ENCODE measurements around the gene PDE3B. TPM values are rescaled to one million over a fixed set of nuclear protein-coding genes. Genes with fewer than 3 reads are reported as not detected.

The PDE3B gene
- total RNA-seq, 1 donor from 2014 or later: 5.1 TPM

DNA sequence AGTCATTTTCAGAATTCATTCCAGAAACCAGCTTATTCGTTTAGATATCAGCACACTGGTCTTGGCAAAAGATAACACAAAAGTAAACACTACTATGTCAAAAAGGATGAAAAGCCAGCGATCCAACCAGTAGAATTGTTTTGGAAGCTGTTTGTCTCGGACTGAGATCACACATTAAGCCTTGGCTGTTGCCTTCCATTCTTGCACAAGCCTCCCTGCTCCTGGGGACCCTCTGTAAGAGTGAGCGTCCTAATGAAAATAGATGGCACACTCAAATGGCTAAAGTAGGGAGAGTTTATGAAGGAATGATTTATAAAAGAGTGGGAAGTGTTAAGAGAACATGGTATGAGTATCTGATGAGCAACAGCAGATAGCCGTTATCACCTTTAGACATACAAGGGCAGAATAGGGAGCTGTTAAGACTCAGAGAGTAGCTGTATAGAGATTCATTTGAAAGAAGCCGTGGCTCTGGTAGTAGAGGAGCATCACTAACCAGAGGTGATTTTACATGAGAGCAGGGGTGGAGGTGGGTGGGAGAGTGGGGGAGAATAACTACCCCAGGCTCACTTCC, 25.2 kb downstream of the PDE3B start:
- Histone ChIP-seq H3K36me3 (no peaks in the 10 kb centered on the region), H3K9me3 (no peaks in the 10 kb centered on the region), H3K27ac (no peak overlapping the region), H3K4me3 (no peak overlapping the region), H3K4me1 (no peaks in the 10 kb centered on the region), H3K27me3 (no peaks in the 10 kb centered on the region)
- DNase-seq (ENCODE audit: low spot score in 2 of 2): no peak
- intact Hi-C loops (cut with DNase I): no loop called here
- TF ChIP-seq, protein P1, sequence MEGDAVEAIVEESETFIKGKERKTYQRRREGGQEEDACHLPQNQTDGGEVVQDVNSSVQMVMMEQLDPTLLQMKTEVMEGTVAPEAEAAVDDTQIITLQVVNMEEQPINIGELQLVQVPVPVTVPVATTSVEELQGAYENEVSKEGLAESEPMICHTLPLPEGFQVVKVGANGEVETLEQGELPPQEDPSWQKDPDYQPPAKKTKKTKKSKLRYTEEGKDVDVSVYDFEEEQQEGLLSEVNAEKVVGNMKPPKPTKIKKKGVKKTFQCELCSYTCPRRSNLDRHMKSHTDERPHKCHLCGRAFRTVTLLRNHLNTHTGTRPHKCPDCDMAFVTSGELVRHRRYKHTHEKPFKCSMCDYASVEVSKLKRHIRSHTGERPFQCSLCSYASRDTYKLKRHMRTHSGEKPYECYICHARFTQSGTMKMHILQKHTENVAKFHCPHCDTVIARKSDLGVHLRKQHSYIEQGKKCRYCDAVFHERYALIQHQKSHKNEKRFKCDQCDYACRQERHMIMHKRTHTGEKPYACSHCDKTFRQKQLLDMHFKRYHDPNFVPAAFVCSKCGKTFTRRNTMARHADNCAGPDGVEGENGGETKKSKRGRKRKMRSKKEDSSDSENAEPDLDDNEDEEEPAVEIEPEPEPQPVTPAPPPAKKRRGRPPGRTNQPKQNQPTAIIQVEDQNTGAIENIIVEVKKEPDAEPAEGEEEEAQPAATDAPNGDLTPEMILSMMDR (IDR thresholded peaks at IDR 0.05): no peak

DNA sequence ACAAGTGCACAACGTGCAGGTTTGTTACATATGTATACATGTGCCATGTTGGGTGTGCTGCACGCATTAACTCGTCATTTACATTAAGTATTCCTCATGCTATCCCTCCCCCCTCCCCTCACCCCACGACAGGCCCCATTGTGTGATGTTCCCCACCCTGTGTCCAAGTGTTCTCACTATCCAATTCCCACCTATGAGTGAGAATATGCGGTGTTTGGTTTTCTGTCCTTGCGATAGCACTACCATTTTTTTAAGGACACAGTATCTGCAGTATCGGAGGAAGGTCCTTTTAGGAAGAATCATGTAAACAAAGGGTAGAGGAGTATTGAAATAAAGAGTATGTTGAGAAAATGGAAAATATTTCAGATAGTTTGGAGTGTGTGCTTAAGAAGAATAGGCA, 25.9 kb downstream of the PDE3B start:
- Histone ChIP-seq H3K27me3 (no peaks in the 10 kb centered on the region), H3K27ac (no peak overlapping the region), H3K36me3 (no peaks in the 10 kb centered on the region), H3K4me3 (no peak overlapping the region), H3K4me1 (no peaks in the 10 kb centered on the region), H3K9me3 (no peaks in the 10 kb centered on the region)
- intact Hi-C loops (cut with DNase I): no loop called here
- TF ChIP-seq, protein P1 (IDR thresholded peaks at IDR 0.05): no peak
- no peak for DNase-seq (ENCODE audit: low spot score in 2 of 2)

DNA sequence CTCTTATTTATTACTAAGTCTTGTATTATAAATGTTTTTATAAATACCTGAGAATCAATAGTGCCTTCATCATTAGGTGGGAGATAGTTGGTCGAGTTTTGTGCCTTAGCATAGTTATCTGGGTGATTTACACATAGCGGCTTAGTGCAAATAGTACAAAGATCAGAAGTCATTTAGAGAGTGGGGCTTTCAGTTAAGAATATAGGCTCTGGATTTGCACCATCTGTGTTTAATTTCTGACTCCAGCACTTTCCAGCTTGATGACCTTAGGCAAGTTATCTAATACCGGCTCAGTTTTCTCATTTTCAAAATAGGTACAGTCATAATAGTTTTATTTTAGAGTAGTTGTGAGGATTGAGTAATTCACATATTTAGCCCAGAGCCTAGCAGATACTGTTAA, 26.4 kb downstream of the PDE3B start:
- no peak for DNase-seq (ENCODE audit: low spot score in 2 of 2)
- no peaks in the 10 kb centered on the region for H3K36me3 ChIP-seq
- H3K27ac ChIP-seq: no peak overlapping the region
- intact Hi-C loops (cut with DNase I): no loop called here
- H3K4me3 ChIP-seq: no peak overlapping the region
- H3K4me1 ChIP-seq: no peaks in the 10 kb centered on the region
- TF ChIP-seq, protein P1 (IDR thresholded peaks at IDR 0.05): no peak
- H3K9me3 ChIP-seq: no peaks in the 10 kb centered on the region
- no peaks in the 10 kb centered on the region for H3K27me3 ChIP-seq

DNA sequence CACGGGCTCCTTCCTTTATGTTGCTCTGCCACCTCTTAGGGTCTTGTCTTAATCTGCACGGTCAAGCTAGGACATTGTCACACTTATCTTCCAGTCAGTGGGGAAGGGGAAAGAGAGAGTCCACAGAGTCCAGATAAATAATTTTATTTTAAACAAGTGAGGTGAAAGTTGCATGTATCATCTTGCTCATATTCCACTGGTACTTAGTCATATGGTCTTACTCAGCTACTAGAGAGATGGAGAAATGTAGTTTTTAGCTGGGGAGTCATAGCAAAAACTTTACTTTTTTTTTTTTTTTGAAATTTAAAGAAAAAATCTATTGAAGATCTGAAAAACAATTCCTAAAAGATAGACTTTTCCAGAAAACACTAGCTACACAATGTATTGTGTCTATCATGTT, 29.0 kb downstream of the PDE3B start:
- TF ChIP-seq, protein P1 (IDR thresholded peaks at IDR 0.05): no peak
- Histone ChIP-seq H3K36me3 (no peaks in the 10 kb centered on the region), H3K4me3 (no peak overlapping the region), H3K27ac (no peak overlapping the region), H3K9me3 (no peaks in the 10 kb centered on the region), H3K27me3 (no peaks in the 10 kb centered on the region), H3K4me1 (no peaks in the 10 kb centered on the region)
- no peak for DNase-seq (ENCODE audit: low spot score in 2 of 2)
- intact Hi-C loops (cut with DNase I): no loop called here

DNA sequence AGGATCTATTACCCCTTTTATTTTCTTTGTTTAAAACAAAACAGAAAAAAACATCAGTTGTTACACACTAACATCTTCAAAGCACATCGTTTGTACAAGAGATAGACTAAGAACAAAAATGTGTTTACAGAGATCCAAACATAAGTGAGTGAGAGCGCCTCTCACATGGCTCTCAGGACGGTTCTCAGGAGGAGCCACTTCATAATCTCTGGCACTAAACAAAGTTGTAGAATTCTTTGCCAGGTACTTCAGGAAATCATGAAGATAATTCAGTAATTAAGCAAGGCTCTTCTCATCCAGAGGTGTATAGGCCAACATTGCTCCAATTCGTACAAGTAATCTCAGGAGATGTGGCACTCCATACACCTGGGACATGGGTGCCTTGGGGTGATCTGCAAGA, 29.8 kb downstream of the PDE3B start:
- TF ChIP-seq, protein P1 (IDR thresholded peaks at IDR 0.05): no peak
- Histone ChIP-seq H3K27me3 (no peaks in the 10 kb centered on the region), H3K9me3 (no peaks in the 10 kb centered on the region), H3K4me3 (no peak overlapping the region), H3K4me1 (no peaks in the 10 kb centered on the region), H3K27ac (no peak overlapping the region), H3K36me3 (no peaks in the 10 kb centered on the region)
- intact Hi-C loops (cut with DNase I): no loop called here
- DNase-seq (ENCODE audit: low spot score in 2 of 2): no peak
